Forelimb muscle (tissue), 1 donor: Measurements from ENCODE around the gene DACT3. TPM values are rescaled to one million over a fixed set of nuclear protein-coding genes. Genes with fewer than 3 reads are reported as not detected.

Experiments
- DNase-seq: peaks from one replicate; pipeline ENCODE4 v3.0.0-alpha.2; 2013; ENCODE audit warnings: low read depth
- polyA plus RNA-seq: library from polyadenylated mRNA; unstranded; fragments of 120-200 nt; gene quantifications from one replicate; pipeline ENCODE4 v1.2.1, GENCODE V29; 2013; ENCODE audit not compliant: insufficient read length

The DACT3 gene
- polyA plus RNA-seq, 1 donor = 15.2 TPM

DNA sequence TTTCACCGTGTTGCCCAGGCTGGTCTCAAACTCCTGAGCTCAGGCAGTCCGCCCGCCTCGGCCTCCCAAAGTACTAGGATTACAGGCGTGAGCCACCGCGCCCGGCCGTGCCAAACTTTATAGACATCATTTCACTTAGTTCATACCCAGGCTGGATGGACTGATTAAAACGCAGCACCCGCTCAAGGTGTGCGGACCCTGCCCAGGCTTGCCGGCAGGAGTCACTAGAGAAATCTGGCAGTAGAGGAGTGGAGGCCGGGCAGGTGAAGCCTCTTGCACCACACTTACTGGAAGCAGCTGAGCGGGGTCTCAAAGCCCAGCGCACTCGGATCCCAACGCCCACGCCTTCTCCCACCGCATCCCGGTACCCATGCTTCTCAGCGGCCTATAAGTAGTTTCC is 47.5 kb downstream of the DACT3 start:
- no peak for DNase-seq

GRCh38 chr19:46611776-46612175 is 49.2 kb downstream of the DACT3 start:
- DNase-seq = no peak

GRCh38 chr19:46610851-46611770 is 49.9 kb downstream of the DACT3 start:
- no peak for DNase-seq

GRCh38 chr19:46610413-46610775 is 50.6 kb downstream of the DACT3 start:
- no peak for DNase-seq

DNA sequence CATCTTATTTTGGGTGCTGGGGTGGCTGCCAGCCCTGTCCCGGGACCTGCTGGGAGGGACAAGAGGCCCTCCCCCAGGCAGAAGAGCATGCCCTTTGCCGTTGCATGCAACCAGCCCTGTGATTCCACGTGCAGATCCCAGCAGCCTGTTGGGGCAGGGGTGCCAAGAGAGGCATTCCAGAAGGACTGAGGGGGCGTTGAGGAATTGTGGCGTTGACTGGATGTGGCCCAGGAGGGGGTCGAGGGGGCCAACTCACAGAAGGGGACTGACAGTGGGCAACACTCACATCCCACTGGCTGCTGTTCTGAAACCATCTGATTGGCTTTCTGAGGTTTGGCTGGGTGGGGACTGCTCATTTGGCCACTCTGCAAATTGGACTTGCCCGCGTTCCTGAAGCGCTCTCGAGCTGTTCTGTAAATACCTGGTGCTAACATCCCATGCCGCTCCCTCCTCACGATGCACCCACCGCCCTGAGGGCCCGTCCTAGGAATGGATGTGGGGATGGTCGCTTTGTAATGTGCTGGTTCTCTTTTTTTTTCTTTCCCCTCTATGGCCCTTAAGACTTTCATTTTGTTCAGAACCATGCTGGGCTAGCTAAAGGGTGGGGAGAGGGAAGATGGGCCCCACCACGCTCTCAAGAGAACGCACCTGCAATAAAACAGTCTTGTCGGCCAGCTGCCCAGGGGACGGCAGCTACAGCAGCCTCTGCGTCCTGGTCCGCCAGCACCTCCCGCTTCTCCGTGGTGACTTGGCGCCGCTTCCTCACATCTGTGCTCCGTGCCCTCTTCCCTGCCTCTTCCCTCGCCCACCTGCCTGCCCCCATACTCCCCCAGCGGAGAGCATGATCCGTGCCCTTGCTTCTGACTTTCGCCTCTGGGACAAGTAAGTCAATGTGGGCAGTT is 51.2 kb downstream of the DACT3 start:
- DNase-seq = no peak

DNA sequence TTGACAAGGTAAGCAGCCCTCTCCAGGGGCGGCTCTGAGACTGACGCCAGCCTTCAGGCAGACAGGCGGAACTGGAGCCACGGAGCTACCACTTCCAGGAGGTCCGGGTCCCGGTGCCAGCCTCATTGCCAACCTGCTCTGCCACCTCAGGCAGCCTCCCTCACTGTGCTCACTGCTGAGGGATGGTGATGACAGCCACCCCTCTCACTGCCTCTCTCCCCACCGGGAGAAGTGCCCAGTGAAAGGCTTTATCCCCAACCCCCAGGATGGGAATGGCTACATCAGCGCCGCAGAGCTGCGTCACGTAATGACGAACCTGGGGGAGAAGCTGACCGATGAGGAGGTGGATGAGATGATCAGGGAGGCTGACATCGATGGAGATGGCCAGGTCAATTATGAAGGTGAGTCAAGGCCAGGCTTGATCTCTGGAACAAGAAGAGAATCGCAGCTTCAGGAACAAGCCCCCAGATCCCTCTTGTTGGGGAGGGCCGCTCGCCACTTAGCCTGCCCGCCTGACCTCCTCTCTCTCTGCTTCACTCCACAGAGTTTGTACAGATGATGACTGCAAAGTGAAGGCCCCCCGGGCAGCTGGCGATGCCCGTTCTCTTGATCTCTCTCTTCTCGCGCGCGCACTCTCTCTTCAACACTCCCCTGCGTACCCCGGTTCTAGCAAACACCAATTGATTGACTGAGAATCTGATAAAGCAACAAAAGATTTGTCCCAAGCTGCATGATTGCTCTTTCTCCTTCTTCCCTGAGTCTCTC is 52.2 kb downstream of the DACT3 start:
- DNase-seq = no peak

- no peak for DNase-seq
Measured at GRCh38 chr19:46608178-46608577, 52.8 kb downstream of the DACT3 start.

GRCh38 chr19:46607448-46607841 is 53.5 kb downstream of the DACT3 start:
- DNase-seq = no peak

DNA sequence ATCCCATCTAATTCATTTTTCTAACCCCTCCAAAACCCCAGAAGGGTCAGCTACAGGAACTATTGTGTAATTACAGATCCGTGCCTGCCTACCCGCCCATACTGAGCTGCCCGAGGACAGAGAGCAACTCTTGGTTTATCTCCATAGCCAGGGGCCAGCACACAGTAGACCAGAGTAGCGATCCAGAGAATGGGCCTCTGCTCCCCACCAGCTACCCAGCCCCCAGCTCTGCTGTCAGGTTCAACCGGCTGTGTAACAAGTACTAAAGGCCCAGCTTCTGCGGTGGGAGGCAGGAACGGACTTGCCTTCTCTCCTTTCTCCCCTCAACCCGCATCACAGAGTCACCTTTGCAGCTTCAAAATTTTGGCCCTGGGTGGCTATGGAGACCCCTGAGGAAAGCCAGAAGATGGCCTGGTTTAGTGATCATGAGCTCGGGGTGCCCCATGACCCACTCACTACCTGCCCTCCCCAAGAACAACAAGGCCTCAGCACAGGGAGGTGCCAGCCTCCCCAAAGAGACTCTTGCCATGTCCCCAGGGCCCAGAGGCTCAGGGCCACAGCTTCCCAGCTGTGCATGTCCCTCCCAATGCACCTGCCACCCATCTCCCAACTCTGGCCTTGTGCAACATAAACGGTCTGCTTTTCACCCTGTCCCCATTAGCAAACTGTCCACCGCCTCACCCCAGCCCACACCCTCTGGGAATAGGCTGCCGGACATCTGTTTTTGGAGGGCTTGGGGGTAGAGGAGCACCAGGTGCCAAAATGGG is 54.1 kb downstream of the DACT3 start:
- no peak for DNase-seq

- DNase-seq = no peak
Measured at GRCh38 chr19:46606019-46606418, 55.0 kb downstream of the DACT3 start.

DNA sequence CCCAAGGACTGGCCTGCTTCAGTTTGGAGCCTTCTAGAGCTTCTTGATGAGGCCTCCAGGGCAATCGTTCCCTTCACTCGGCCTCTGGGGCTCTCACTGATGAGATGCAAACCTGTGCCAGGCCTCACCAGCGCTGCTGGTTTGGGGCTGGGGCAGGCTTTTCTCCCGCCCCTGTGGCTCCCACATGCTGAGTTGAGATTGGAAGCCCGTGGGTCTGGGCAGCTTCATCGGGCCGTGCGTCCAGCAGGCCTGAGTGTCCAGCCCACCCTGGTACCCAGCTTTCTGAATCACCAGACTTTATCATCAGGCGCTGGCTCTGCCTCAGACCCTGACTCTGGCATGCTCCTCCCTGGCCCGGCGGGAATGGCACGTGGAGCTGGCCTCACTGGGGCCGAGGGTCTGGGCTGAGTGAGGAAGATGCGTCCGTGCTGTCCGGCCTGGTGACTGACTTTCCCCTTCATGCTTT is 55.6 kb downstream of the DACT3 start:
- no peak for DNase-seq

- DNase-seq = no peak
Measured at GRCh38 chr19:46604781-46605355, 56.1 kb downstream of the DACT3 start.

- no peak for DNase-seq
Measured at GRCh38 chr19:46603752-46604231, 57.2 kb downstream of the DACT3 start.

GRCh38 chr19:46603195-46603637 is 57.8 kb downstream of the DACT3 start:
- DNase-seq = no peak

- no peak for DNase-seq
Measured at GRCh38 chr19:46602392-46603194, 58.4 kb downstream of the DACT3 start.

DNA sequence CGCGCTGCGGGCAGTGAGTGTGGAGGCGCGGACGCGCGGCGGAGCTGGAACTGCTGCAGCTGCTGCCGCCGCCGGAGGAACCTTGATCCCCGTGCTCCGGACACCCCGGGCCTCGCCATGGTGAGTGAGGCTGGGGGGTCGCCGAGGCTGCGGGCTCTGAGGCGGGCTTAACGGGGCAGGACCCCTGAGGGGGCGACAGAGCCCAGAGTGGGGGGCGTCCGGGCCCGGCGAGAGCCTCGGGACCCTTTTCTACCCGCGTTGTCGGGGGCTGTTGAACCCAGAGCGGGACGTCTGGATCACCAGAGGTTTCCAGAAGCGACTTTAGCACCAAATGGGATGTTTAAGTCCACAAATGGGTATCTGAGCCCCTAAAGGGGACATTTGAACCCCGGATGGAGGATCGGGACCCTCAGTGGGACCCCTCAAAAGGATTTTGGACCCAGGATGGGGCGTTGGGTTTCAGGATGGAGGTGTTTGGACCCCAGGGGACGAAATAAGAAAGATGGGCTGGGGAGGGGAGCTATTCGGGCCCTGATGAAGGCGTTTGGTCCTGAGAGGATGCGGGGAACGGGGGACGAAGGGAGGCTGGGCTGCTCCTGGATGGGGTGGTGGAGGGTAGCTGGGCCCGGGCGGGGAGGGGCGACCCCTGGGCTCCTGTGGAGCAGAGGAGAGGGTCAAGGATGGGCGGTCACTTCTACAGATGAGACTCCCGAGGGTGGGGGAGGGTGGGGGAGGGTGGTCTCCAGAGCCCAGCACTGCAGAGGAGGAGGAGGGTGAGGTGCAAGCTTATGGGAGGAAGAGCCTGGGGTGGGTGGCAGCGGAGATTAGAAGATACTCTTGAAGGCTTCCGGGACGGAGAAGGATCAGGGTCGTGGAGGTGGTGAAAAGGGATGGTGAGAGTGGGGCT is 59.4 kb downstream of the DACT3 start, which contains the start of gene CALM3:
CALM3 (plus strand) TSS at position 13 of the 907 bp plus-strand sequence; CDS start at position 118, 105 bp downstream.
- DNase-seq = no peak

DNA sequence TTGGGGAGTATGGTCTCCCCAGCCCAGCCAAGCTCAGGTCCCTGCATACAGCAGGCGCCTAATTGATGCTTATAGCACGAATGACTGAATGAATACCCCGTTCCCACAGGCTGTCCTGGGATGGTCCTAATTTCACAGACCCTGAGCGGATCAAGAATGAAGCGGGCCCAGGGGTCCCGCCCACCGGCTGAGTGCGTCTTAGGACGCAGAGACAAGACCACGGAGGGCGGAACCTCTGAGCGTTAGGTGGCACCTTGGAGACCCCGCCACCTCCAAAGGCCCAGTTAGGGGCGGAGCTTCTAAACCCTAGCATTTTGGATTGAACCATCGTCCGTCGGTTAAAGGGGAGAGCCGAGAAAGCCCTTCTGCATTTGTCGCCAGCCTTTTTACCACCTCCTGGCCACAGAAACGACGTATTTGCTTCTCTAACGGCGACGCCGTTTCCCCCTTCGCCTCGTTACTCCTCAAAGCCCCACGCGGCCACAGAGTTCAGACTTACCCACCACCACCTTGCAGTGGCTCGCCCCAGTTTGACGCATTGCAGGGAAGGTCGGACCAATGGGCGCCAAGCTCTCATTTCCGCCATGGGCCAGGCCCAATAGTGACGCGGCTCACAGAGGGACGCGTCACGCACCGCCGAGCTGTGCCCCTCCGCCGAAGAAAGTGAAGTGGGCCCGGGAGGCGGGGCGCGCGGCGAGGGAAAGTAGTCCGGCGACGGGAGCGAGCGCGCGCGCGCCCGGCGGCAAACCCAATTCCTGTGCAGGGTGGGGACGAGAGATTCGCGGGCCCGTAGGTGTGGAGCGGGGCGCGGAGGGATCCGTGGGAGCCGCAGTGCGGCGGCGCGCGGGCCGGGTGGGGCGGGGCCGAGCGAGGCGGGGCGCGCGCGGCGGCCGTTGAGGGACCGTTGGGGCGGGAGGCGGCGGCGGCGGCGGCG is 60.3 kb downstream of the DACT3 start:
- DNase-seq = peak; percentile 92
